ENCODE results near the gene NPTX1. TPM values are rescaled to one million over a fixed set of nuclear protein-coding genes. Genes with fewer than 3 reads are reported as not detected.

Gene NPTX1
- total and polyA plus RNA-seq, 2 donors (not counting 1 experiment from before 2014, with no cell fraction given) = 0.07 to 0.57 TPM

GRCh38 chr17:80520810-80521455 is 44.5 kb upstream of the NPTX1 start:
- Mint-ChIP-seq H3K27ac (no peak overlapping the region), H3K4me3 (no peak overlapping the region), H3K4me1 (no peaks in the 10 kb centered on the region), H3K27me3 (peaks cover 29% of the 10 kb centered on the region), H3K9me3 (ENCODE audit: insufficient read depth) (no peaks in the 10 kb centered on the region)
- Histone ChIP-seq H3K9ac (ENCODE audit: low read length) (no peak overlapping the region), H3K4me3 (ENCODE audit: control extremely low read depth in 1 of 5, extremely low read depth in 1 of 5, insufficient read depth in 1 of 5, low read depth in 2 of 5, low read length in 4 of 5) (no peak overlapping the region), H4K20me1 (ENCODE audit: control insufficient read depth, insufficient read depth, low read length, poor library complexity, severe bottlenecking) (no peaks in the 10 kb centered on the region), H3K36me3 (replicated peaks in 1 of 2; ENCODE audit: control extremely low read depth in 1 of 2, control insufficient read depth in 1 of 2, extremely low read depth in 1 of 2, insufficient read depth in 2 of 2, low read length in 1 of 2) (no peaks in the 10 kb centered on the region), H3K9me3 (ENCODE audit: control extremely low read depth in 1 of 3, control insufficient read depth in 2 of 3, insufficient read depth in 1 of 3, low read length in 2 of 3) (peaks cover 0 to 5% (median 0%) of the 10 kb centered on the region in 3 donors), H2AFZ (ENCODE audit: insufficient read depth, low read depth, low read length, poor library complexity, severe bottlenecking) (no peak overlapping the region), H3K27me3 (replicated peaks in 1 of 4; ENCODE audit: control extremely low read depth in 1 of 4, control insufficient read depth in 3 of 4, insufficient read depth in 4 of 4, low read length in 3 of 4) (peaks cover 0 to 10% (median under 1%) of the 10 kb centered on the region in 4 experiments), H3K27ac (ENCODE audit: low read length in 2 of 2) (no peak overlapping the region), H3K4me1 (ENCODE audit: control insufficient read depth in 2 of 2, insufficient read depth in 2 of 2, low read length in 2 of 2) (no peaks in the 10 kb centered on the region), H3K4me2 (replicated peaks; ENCODE audit: low read depth, low read length, poor library complexity, severe bottlenecking) (no peak overlapping the region), H3K79me2 (ENCODE audit: control insufficient read depth, insufficient read depth, low read length) (no peaks in the 10 kb centered on the region)
- ChIA-PET CTCF (no interaction called here), POLR2A (no interaction called here)
- no peak for TF ChIP-seq EZH2 (IDR thresholded peaks at IDR 0.05; ENCODE audit: borderline replicate concordance, insufficient read depth, low read depth, low read length, poor library complexity, severe bottlenecking)
- no peak for DNase-seq
- no peak for ATAC-seq (ENCODE audit: low read depth)
- 50% methylated on average over 10 of the region's 10 CpGs for WGBS (ENCODE audit: insufficient coverage)
- intact Hi-C loops (cut with micrococcal nuclease) = no loop called here

DNA sequence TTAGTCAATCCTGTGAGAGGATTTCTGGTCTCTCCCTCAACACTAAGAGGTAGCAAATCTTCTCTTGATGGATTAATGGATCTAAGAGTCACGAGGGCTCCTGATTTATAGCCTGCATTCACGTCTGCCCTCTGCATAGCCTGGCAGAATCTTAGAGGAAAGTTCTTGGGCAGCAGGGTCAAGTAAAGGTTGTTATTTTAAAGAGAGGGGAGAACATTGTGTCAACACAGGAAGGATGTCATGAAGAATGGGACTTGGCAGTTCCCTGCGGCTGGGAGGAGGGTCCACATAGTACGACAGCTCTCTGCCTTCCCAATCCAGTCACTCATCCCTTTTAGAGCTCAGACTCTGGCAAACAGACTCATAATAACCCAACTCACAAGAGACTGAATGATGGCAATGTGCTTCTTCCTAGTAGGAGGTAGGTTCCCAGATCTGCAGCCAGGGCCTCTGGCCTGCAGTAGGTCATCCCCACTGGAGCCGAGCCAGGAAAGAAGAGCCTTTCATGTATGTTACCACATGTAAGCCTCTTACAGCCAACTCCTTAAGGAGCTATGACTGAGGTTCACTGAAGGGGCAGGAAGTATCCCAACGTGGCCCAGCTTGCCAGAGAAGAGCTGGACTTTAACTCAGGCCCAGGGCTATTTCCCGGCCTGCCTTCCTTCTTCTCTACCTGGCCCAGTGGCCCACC is 42.8 kb upstream of the NPTX1 start:
- intact Hi-C loops (cut with micrococcal nuclease) = no loop called here
- ATAC-seq (ENCODE audit: low read depth) = no peak
- Mint-ChIP-seq H3K4me1 (no peaks in the 10 kb centered on the region), H3K27ac (no peak overlapping the region), H3K9me3 (ENCODE audit: insufficient read depth) (no peaks in the 10 kb centered on the region), H3K4me3 (no peak overlapping the region), H3K27me3 (peaks cover 24% of the 10 kb centered on the region)
- CTCF ChIA-PET = interaction anchor here (1.6 kb wide), 1 partner anchor 11 kb away, joined by 3 read pairs; no protein-coding TSS in a partner anchor
- Histone ChIP-seq H3K79me2 (ENCODE audit: control insufficient read depth, insufficient read depth, low read length) (no peaks in the 10 kb centered on the region), H3K27ac (ENCODE audit: low read length in 2 of 2) (no peak overlapping the region), H3K4me2 (replicated peaks; ENCODE audit: low read depth, low read length, poor library complexity, severe bottlenecking) (no peak overlapping the region), H3K36me3 (replicated peaks in 1 of 2; ENCODE audit: control extremely low read depth in 1 of 2, control insufficient read depth in 1 of 2, extremely low read depth in 1 of 2, insufficient read depth in 2 of 2, low read length in 1 of 2) (no peaks in the 10 kb centered on the region), H3K4me1 (ENCODE audit: control insufficient read depth in 2 of 2, insufficient read depth in 2 of 2, low read length in 2 of 2) (no peaks in the 10 kb centered on the region), H3K9ac (ENCODE audit: low read length) (no peak overlapping the region), H3K9me3 (ENCODE audit: control extremely low read depth in 1 of 3, control insufficient read depth in 2 of 3, insufficient read depth in 1 of 3, low read length in 2 of 3) (peaks cover 0 to 5% (median 0%) of the 10 kb centered on the region in 3 donors), H3K27me3 (replicated peaks in 1 of 4; ENCODE audit: control extremely low read depth in 1 of 4, control insufficient read depth in 3 of 4, insufficient read depth in 4 of 4, low read length in 3 of 4) (peaks cover 0 to 10% (median under 1%) of the 10 kb centered on the region in 4 experiments), H2AFZ (ENCODE audit: insufficient read depth, low read depth, low read length, poor library complexity, severe bottlenecking) (no peak overlapping the region), H4K20me1 (ENCODE audit: control insufficient read depth, insufficient read depth, low read length, poor library complexity, severe bottlenecking) (no peaks in the 10 kb centered on the region), H3K4me3 (ENCODE audit: control extremely low read depth in 1 of 5, extremely low read depth in 1 of 5, insufficient read depth in 1 of 5, low read depth in 2 of 5, low read length in 4 of 5) (no peak overlapping the region)
- POLR2A ChIA-PET = no interaction called here
- TF ChIP-seq EZH2 (IDR thresholded peaks at IDR 0.05; ENCODE audit: borderline replicate concordance, insufficient read depth, low read depth, low read length, poor library complexity, severe bottlenecking) = no peak
- TF ChIP-seq CTCF (IDR thresholded peaks at IDR 0.05) = no peak
- no peak for DNase-seq
- 32% methylated on average over 4 of the region's 7 CpGs for WGBS (ENCODE audit: insufficient coverage)
